ENCODE measurements around the gene RANBP3L. TPM values are rescaled to one million over a fixed set of nuclear protein-coding genes. Genes with fewer than 3 reads are reported as not detected.
A peak's percentile ranks its signal among the peaks of the same experiment; 100 is the strongest.
"Not testable (repeated sequence)": the region's sequence is repeated elsewhere in the genome, so short reads cannot be mapped to it uniquely, and the experiment has no call there.

The RANBP3L gene
- total and polyA plus RNA-seq, 2 experiments from 2014 or later = 0.48 to 0.57 TPM

GRCh38 chr5:36298552-36298951, 3.1 kb downstream of the RANBP3L start:
- Histone ChIP-seq H3K4me1 (ENCODE audit: low read depth) (peaks cover 22% of the 10 kb centered on the region), H3K36me3 (no peaks in the 10 kb centered on the region), H3K9me3 (ENCODE audit: low read depth) (no peaks in the 10 kb centered on the region), H3K27ac (no peak overlapping the region), H3K27me3 (no peaks in the 10 kb centered on the region), H3K4me3 (no peak overlapping the region)
- DNase-seq (ENCODE audit: low read depth in 1 of 2, low spot score in 1 of 2) = peak in 1 of 2 donors; percentile 18
- TF ChIP-seq CTCF (IDR thresholded peaks at IDR 0.05; ENCODE audit: low read depth, low read length) = no peak

GRCh38 chr5:36297653-36298052, 4.0 kb downstream of the RANBP3L start:
- no peaks in the 10 kb centered on the region for H3K36me3 ChIP-seq
- no peaks in the 10 kb centered on the region for H3K27me3 ChIP-seq
- no peak overlapping the region for H3K4me3 ChIP-seq
- no peak overlapping the region for H3K27ac ChIP-seq
- peaks cover 19% of the 10 kb centered on the region for H3K4me1 ChIP-seq (ENCODE audit: low read depth)
- no peak for DNase-seq (ENCODE audit: low read depth in 1 of 2, low spot score in 1 of 2)
- TF ChIP-seq CTCF (IDR thresholded peaks at IDR 0.05; ENCODE audit: low read depth, low read length) = no peak
- H3K9me3 ChIP-seq (ENCODE audit: low read depth) = no peaks in the 10 kb centered on the region

GRCh38 chr5:36285837-36286615, 15.7 kb downstream of the RANBP3L start:
- Histone ChIP-seq H3K27me3 (no peaks in the 10 kb centered on the region), H3K4me1 (ENCODE audit: low read depth) (no peaks in the 10 kb centered on the region), H3K9me3 (ENCODE audit: low read depth) (no peaks in the 10 kb centered on the region), H3K4me3 (no peak overlapping the region), H3K36me3 (no peaks in the 10 kb centered on the region), H3K27ac (no peak overlapping the region)
- no peak for TF ChIP-seq CTCF (IDR thresholded peaks at IDR 0.05; ENCODE audit: low read depth, low read length)
- DNase-seq (ENCODE audit: low read depth in 1 of 2, low spot score in 1 of 2) = no peak

GRCh38 chr5:36283775-36284174, 17.9 kb downstream of the RANBP3L start:
- H3K4me1 ChIP-seq (ENCODE audit: low read depth); H3K9me3 ChIP-seq (ENCODE audit: low read depth); H3K36me3 ChIP-seq; H3K27ac ChIP-seq; H3K4me3 ChIP-seq; DNase-seq (ENCODE audit: low read depth in 1 of 2, low spot score in 1 of 2); H3K27me3 ChIP-seq: not testable (repeated sequence)

GRCh38 chr5:36281626-36282025, 20.1 kb downstream of the RANBP3L start:
- H3K36me3 ChIP-seq = no peaks in the 10 kb centered on the region
- H3K27me3 ChIP-seq = no peaks in the 10 kb centered on the region
- H3K27ac ChIP-seq = no peak overlapping the region
- no peak for DNase-seq (ENCODE audit: low read depth in 1 of 2, low spot score in 1 of 2)
- H3K9me3 ChIP-seq (ENCODE audit: low read depth) = no peaks in the 10 kb centered on the region
- no peak for TF ChIP-seq CTCF (IDR thresholded peaks at IDR 0.05; ENCODE audit: low read depth, low read length)
- no peaks in the 10 kb centered on the region for H3K4me1 ChIP-seq (ENCODE audit: low read depth)
- H3K4me3 ChIP-seq = no peak overlapping the region

- Histone ChIP-seq H3K4me1 (ENCODE audit: low read depth) (no peaks in the 10 kb centered on the region), H3K9me3 (ENCODE audit: low read depth) (no peaks in the 10 kb centered on the region), H3K27ac (no peak overlapping the region), H3K4me3 (no peak overlapping the region), H3K36me3 (no peaks in the 10 kb centered on the region), H3K27me3 (no peaks in the 10 kb centered on the region)
- DNase-seq (ENCODE audit: low read depth in 1 of 2, low spot score in 1 of 2) = peak in 1 of 2 donors; percentile 56
- no peak for TF ChIP-seq CTCF (IDR thresholded peaks at IDR 0.05; ENCODE audit: low read depth, low read length)
Measured at GRCh38 chr5:36279054-36279698, 22.5 kb downstream of the RANBP3L start.
